Measurements from ENCODE around the gene STRN3.
"Not testable (repeated sequence)": the region's sequence is repeated elsewhere in the genome, so short reads cannot be mapped to it uniquely, and the experiment has no call there.

Gene STRN3

DNA sequence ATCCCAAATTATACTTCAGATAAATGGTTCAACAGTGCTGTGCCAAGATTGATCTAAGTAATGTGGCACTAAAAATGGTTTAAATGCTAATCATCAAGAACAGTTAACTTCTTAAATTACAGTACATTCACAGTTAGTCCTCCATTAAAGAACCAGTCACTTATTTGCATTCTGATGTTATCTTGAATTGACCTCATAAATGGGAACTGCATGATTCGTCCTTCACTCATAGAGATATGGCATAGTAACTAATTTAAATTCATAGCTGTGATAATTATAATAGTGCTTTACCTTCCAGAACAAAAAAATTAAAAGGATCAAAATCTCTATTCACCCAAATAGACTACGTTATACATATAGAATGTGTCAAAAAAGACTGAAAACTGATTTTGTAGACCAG, 90.7 kb downstream of the STRN3 start:
- no peaks in the 10 kb centered on the region for H3K4me1 ChIP-seq
- no peak overlapping the region for H3K4me3 ChIP-seq (ENCODE audit: low read depth, low read length)
- no peaks in the 10 kb centered on the region for H3K9me3 ChIP-seq
- H3K27me3 ChIP-seq, result no peaks in the 10 kb centered on the region
- TF ChIP-seq, protein P1, sequence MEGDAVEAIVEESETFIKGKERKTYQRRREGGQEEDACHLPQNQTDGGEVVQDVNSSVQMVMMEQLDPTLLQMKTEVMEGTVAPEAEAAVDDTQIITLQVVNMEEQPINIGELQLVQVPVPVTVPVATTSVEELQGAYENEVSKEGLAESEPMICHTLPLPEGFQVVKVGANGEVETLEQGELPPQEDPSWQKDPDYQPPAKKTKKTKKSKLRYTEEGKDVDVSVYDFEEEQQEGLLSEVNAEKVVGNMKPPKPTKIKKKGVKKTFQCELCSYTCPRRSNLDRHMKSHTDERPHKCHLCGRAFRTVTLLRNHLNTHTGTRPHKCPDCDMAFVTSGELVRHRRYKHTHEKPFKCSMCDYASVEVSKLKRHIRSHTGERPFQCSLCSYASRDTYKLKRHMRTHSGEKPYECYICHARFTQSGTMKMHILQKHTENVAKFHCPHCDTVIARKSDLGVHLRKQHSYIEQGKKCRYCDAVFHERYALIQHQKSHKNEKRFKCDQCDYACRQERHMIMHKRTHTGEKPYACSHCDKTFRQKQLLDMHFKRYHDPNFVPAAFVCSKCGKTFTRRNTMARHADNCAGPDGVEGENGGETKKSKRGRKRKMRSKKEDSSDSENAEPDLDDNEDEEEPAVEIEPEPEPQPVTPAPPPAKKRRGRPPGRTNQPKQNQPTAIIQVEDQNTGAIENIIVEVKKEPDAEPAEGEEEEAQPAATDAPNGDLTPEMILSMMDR (IDR thresholded peaks at IDR 0.05; ENCODE audit: low read depth, low read length), result no peak
- DNase-seq, result no peak
- peaks cover 25% of the 10 kb centered on the region for H3K36me3 ChIP-seq

DNA sequence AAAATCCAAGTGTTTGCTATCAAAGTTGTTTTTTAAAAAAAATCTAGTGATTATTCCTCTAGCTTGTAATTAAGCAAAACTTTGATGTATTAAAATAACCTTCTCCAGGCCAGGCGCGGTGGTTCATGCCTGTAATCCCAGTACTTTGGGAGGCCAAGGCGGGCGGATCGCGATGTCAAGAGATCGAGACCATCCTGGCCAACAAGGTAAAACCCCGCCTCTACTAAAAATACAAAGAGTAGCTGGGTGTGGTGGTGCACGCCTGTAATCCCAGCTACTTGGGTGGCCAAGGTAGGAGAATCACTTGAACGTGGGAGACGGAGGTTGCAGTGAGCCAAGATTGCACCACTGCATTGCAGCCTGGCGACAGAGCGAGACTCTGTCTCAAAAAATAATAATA, 92.2 kb downstream of the STRN3 start:
- H3K9me3 ChIP-seq; DNase-seq; H3K27me3 ChIP-seq; H3K4me1 ChIP-seq; H3K4me3 ChIP-seq (ENCODE audit: low read depth, low read length): not testable (repeated sequence)
- peaks cover 25% of the 10 kb centered on the region for H3K36me3 ChIP-seq

DNA sequence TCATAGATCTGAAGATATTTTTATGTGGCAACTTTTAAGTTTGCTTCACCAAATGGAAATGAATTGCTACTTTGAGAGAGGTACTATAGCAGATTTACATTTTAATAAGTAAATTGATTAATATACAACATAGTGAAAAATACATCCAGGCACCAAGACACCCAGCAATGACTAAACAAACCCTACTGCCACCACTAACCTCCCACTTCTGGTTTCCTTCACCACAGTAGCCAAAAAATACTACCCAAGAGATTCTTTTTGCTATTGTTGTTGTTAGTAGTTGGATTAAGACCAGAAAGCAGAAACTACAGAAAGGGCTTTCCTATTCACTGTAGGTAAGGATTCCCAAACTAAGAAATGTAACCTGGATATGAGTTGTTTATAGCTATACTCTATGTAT, 97.7 kb downstream of the STRN3 start:
- no peak for DNase-seq
- Histone ChIP-seq H3K9me3 (no peaks in the 10 kb centered on the region), H3K4me1 (no peaks in the 10 kb centered on the region), H3K27me3 (no peaks in the 10 kb centered on the region), H3K4me3 (ENCODE audit: low read depth, low read length) (no peak overlapping the region), H3K36me3 (peaks cover 4% of the 10 kb centered on the region)
- TF ChIP-seq, protein P1 (IDR thresholded peaks at IDR 0.05; ENCODE audit: low read depth, low read length), result no peak

- no peaks in the 10 kb centered on the region for H3K9me3 ChIP-seq
- TF ChIP-seq, protein P1 (IDR thresholded peaks at IDR 0.05; ENCODE audit: low read depth, low read length), result no peak
- H3K4me1 ChIP-seq, result peaks cover 12% of the 10 kb centered on the region
- H3K4me3 ChIP-seq (ENCODE audit: low read depth, low read length), result no peak overlapping the region
- no peaks in the 10 kb centered on the region for H3K27me3 ChIP-seq
- DNase-seq, result no peak
- peaks cover 4% of the 10 kb centered on the region for H3K36me3 ChIP-seq
Observed at GRCh38 chr14:30925254-30925653, 100.9 kb downstream of the STRN3 start.

- TF ChIP-seq, protein P1 (IDR thresholded peaks at IDR 0.05; ENCODE audit: low read depth, low read length), result no peak
- Histone ChIP-seq H3K36me3 (peaks cover 4% of the 10 kb centered on the region), H3K4me3 (ENCODE audit: low read depth, low read length) (no peak overlapping the region), H3K27me3 (no peaks in the 10 kb centered on the region), H3K9me3 (no peaks in the 10 kb centered on the region), H3K4me1 (peaks cover 13% of the 10 kb centered on the region)
- DNase-seq, result no peak
Observed at GRCh38 chr14:30921788-30922187, 104.4 kb downstream of the STRN3 start.

DNA sequence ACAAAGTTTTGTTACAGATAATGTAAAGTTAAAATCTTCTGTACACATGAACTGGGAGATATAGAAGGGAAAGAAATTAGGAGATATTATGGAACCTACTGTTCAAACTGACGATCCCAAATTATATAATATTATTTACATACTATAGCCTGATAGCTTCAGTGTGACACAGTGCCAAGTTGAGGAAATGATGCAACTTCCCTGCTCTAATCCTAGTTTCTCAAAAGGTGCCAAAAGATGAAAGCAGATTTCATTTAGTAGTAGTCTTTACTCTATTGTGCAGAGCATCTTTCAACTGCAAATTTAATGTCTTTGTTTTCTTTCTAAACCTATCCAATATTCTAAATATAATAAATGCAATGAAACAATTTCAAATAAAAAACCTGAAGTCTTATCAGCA, 104.9 kb downstream of the STRN3 start:
- no peak for DNase-seq
- H3K4me1 ChIP-seq, result peaks cover 13% of the 10 kb centered on the region
- H3K36me3 ChIP-seq, result peaks cover 4% of the 10 kb centered on the region
- TF ChIP-seq, protein P1 (IDR thresholded peaks at IDR 0.05; ENCODE audit: low read depth, low read length), result no peak
- no peaks in the 10 kb centered on the region for H3K27me3 ChIP-seq
- H3K9me3 ChIP-seq, result no peaks in the 10 kb centered on the region
- no peak overlapping the region for H3K4me3 ChIP-seq (ENCODE audit: low read depth, low read length)

DNA sequence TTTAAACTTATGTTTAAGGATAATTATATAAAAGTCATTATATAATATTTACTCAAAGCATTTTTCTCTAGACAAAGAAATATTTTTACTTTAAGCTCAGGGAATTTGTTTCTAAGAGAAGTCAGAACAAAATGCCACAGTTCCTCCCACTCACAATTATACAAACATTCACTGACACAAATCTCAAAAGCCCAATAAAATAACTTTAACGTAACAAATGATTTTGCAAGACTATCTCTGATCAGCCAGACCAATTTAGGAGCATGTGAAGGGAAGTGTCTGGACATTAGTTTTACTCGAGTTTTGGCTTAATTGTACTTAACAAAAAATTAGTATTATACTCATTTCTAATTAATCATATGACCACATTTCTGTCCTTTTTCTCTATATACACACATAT, 110.6 kb downstream of the STRN3 start:
- Histone ChIP-seq H3K4me3 (ENCODE audit: low read depth, low read length) (no peak overlapping the region), H3K9me3 (no peaks in the 10 kb centered on the region), H3K36me3 (no peaks in the 10 kb centered on the region; the same call in 1 of the 2 replicates), H3K4me1 (peaks cover 5% of the 10 kb centered on the region), H3K27me3 (no peaks in the 10 kb centered on the region)
- TF ChIP-seq, protein P1 (IDR thresholded peaks at IDR 0.05; ENCODE audit: low read depth, low read length), result no peak
- DNase-seq, result no peak

Data from BE2C (cell line).